ENCODE measurements around the gene CDX1.

Gene CDX1

DNA sequence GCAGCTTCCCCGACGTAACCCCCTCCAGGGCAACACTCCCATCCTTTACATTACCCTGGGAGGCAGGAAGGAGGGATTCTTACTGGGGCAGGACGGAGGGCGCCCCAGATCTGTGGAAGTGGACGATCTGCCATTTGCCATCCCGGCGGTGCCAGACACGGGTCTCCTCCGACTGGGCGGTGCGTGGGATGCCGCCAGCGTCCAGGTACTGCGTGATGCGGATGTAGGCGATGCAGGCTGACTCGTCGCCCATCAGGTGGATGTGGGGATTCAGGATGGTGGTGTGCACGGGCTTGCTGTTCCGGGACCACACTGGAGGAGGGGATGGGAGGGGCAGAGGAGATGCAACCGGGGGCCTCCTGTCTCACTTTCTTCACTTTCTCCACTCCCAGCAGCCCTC lies 56.3 kb downstream of the CDX1 start:
- no peak for DNase-seq (ENCODE audit: low spot score)
- Histone ChIP-seq H4K8ac (ENCODE audit: low read depth, low read length) (no peak overlapping the region), H3K27me3 (ENCODE audit: control insufficient read depth in 3 of 3, insufficient read depth in 3 of 3, low read depth in 1 of 3, low read length in 3 of 3) (peaks cover 0 to under 1% (median 0%) of the 10 kb centered on the region in 3 experiments), H3K4me2 (ENCODE audit: insufficient read depth, low read length, poor library complexity, severe bottlenecking) (no peak overlapping the region), H3K9me3 (replicated peaks in 1 of 2; ENCODE audit: control insufficient read depth in 2 of 2, insufficient read depth in 1 of 2, low read depth in 1 of 2, low read length in 2 of 2) (no peaks in the 10 kb centered on the region), H3K27ac (replicated peaks; ENCODE audit: low read length) (no peak overlapping the region), H2BK15ac (ENCODE audit: low read length) (no peak overlapping the region), H3K23ac (ENCODE audit: low read depth, low read length, poor library complexity) (peak overlapping the region; percentile 93), H2BK120ac (ENCODE audit: low read depth, low read length) (no peak overlapping the region), H3K4ac (ENCODE audit: low read length) (no peak overlapping the region), H3K9ac (ENCODE audit: low read depth, low read length, poor library complexity) (no peak overlapping the region), H3K4me1 (ENCODE audit: control insufficient read depth in 2 of 2, insufficient read depth in 1 of 2, low read depth in 1 of 2, low read length in 2 of 2) (peaks cover 1 to 4% of the 10 kb centered on the region in 2 donors), H2AK5ac (ENCODE audit: low read depth, low read length) (peak overlapping the region; percentile 86), H2BK5ac (ENCODE audit: low read length) (no peak overlapping the region), H4K91ac (ENCODE audit: low read depth, low read length, poor library complexity) (no peak overlapping the region), H3K79me1 (ENCODE audit: low read depth, low read length) (peaks cover 1% of the 10 kb centered on the region), H2BK12ac (ENCODE audit: low read length) (peak overlapping the region; percentile 31), H2AFZ (ENCODE audit: low read length) (no peak overlapping the region), H3K4me3 (ENCODE audit: low read length in 2 of 2) (no peak overlapping the region), H3K14ac (ENCODE audit: low read length) (peak overlapping the region; percentile 63), H3K36me3 (replicated peaks in 1 of 2; ENCODE audit: control insufficient read depth in 2 of 2, insufficient read depth in 2 of 2, low read length in 2 of 2) (no peaks in the 10 kb centered on the region), H3K18ac (ENCODE audit: low read length) (peak overlapping the region; percentile 51)
- WGBS, 2 donors (ENCODE audit: extremely low coverage in 2 of 2, insufficient read length in 2 of 2, insufficient replicate concordance in 1 of 2), result no CpG with 5 or more reads among the region's 21 CpGs

GRCh38 chr5:150223474-150223873 lies 56.9 kb downstream of the CDX1 start:
- H3K27me3 ChIP-seq (ENCODE audit: control insufficient read depth in 3 of 3, insufficient read depth in 3 of 3, low read depth in 1 of 3, low read length in 3 of 3), result no peaks in the 10 kb centered on the region
- H3K14ac ChIP-seq (ENCODE audit: low read length), result no peak overlapping the region
- H2BK12ac ChIP-seq (ENCODE audit: low read length), result no peak overlapping the region
- no peak overlapping the region for H3K4me2 ChIP-seq (ENCODE audit: insufficient read depth, low read length, poor library complexity, severe bottlenecking)
- H2BK5ac ChIP-seq (ENCODE audit: low read length), result no peak overlapping the region
- H3K79me1 ChIP-seq (ENCODE audit: low read depth, low read length), result peaks cover 1% of the 10 kb centered on the region
- no peak overlapping the region for H2BK15ac ChIP-seq (ENCODE audit: low read length)
- no peak overlapping the region for H3K18ac ChIP-seq (ENCODE audit: low read length)
- H3K9me3 ChIP-seq (replicated peaks in 1 of 2; ENCODE audit: control insufficient read depth in 2 of 2, insufficient read depth in 1 of 2, low read depth in 1 of 2, low read length in 2 of 2), result no peaks in the 10 kb centered on the region
- no peak overlapping the region for H2BK120ac ChIP-seq (ENCODE audit: low read depth, low read length)
- no peak overlapping the region for H3K4me3 ChIP-seq (ENCODE audit: low read length in 2 of 2)
- no peak overlapping the region for H3K27ac ChIP-seq (replicated peaks; ENCODE audit: low read length)
- DNase-seq (ENCODE audit: low spot score), result no peak
- peaks cover 1 to 4% of the 10 kb centered on the region in 2 donors for H3K4me1 ChIP-seq (ENCODE audit: control insufficient read depth in 2 of 2, insufficient read depth in 1 of 2, low read depth in 1 of 2, low read length in 2 of 2)
- no peaks in the 10 kb centered on the region for H3K36me3 ChIP-seq (replicated peaks in 1 of 2; ENCODE audit: control insufficient read depth in 2 of 2, insufficient read depth in 2 of 2, low read length in 2 of 2)
- no CpG with 5 or more reads among the region's 7 CpGs for WGBS, 2 donors (ENCODE audit: extremely low coverage in 2 of 2, insufficient read length in 2 of 2, insufficient replicate concordance in 1 of 2)
- H3K9ac ChIP-seq (ENCODE audit: low read depth, low read length, poor library complexity), result no peak overlapping the region
- H2AFZ ChIP-seq (ENCODE audit: low read length), result no peak overlapping the region
- no peak overlapping the region for H3K4ac ChIP-seq (ENCODE audit: low read length)
- no peak overlapping the region for H2AK5ac ChIP-seq (ENCODE audit: low read depth, low read length)
- H4K91ac ChIP-seq (ENCODE audit: low read depth, low read length, poor library complexity), result no peak overlapping the region
- H3K23ac ChIP-seq (ENCODE audit: low read depth, low read length, poor library complexity), result no peak overlapping the region
- H4K8ac ChIP-seq (ENCODE audit: low read depth, low read length), result no peak overlapping the region

DNA sequence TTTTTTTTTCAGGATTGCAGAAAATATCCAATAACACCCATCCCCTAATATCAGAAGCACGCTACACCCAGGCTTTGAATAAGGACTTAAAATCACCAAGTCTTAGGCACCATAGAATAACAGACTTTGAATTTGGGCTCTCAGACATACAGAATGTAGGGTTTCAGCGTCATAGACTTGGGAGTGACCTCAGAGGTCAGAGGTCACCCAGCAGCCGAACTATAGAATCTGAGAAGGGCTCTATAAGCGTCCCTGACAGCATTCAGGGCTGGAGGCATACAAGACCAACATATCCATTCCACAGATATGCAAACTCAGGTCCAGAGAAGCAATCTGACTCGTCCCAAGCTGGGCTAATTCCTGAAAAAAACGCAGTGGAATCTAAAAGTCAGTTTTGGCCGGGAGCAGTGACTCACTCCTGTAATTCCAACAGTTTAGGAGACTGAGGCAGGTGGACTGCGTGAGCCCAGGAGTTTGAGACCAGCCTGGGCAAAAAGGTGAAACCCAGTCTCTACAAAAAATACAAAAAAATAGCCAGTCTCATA lies 58.0 kb downstream of the CDX1 start:
- no peak overlapping the region for H4K8ac ChIP-seq (ENCODE audit: low read depth, low read length)
- H2AK5ac ChIP-seq (ENCODE audit: low read depth, low read length), result no peak overlapping the region
- H2BK12ac ChIP-seq (ENCODE audit: low read length), result no peak overlapping the region
- no peaks in the 10 kb centered on the region for H3K9me3 ChIP-seq (replicated peaks in 1 of 2; ENCODE audit: control insufficient read depth in 2 of 2, insufficient read depth in 1 of 2, low read depth in 1 of 2, low read length in 2 of 2)
- no peak overlapping the region for H2BK5ac ChIP-seq (ENCODE audit: low read length)
- H3K4ac ChIP-seq (ENCODE audit: low read length), result no peak overlapping the region
- no peak overlapping the region for H2AFZ ChIP-seq (ENCODE audit: low read length)
- H3K27ac ChIP-seq (replicated peaks; ENCODE audit: low read length), result no peak overlapping the region
- H3K27me3 ChIP-seq (ENCODE audit: control insufficient read depth in 3 of 3, insufficient read depth in 3 of 3, low read depth in 1 of 3, low read length in 3 of 3), result no peaks in the 10 kb centered on the region
- no peak overlapping the region for H2BK120ac ChIP-seq (ENCODE audit: low read depth, low read length)
- H3K18ac ChIP-seq (ENCODE audit: low read length), result no peak overlapping the region
- no peak overlapping the region for H2BK15ac ChIP-seq (ENCODE audit: low read length)
- no peak overlapping the region for H3K14ac ChIP-seq (ENCODE audit: low read length)
- no peak overlapping the region for H3K4me2 ChIP-seq (ENCODE audit: insufficient read depth, low read length, poor library complexity, severe bottlenecking)
- H3K4me3 ChIP-seq (ENCODE audit: low read length in 2 of 2), result no peak overlapping the region
- DNase-seq (ENCODE audit: low spot score), result no peak
- no peak overlapping the region for H4K91ac ChIP-seq (ENCODE audit: low read depth, low read length, poor library complexity)
- H3K23ac ChIP-seq (ENCODE audit: low read depth, low read length, poor library complexity), result no peak overlapping the region
- H3K36me3 ChIP-seq (replicated peaks in 1 of 2; ENCODE audit: control insufficient read depth in 2 of 2, insufficient read depth in 2 of 2, low read length in 2 of 2), result no peaks in the 10 kb centered on the region
- peaks cover 1 to 4% of the 10 kb centered on the region in 2 donors for H3K4me1 ChIP-seq (ENCODE audit: control insufficient read depth in 2 of 2, insufficient read depth in 1 of 2, low read depth in 1 of 2, low read length in 2 of 2)
- H3K9ac ChIP-seq (ENCODE audit: low read depth, low read length, poor library complexity), result no peak overlapping the region
- no CpG with 5 or more reads among the region's 8 CpGs for WGBS, 2 donors (ENCODE audit: extremely low coverage in 2 of 2, insufficient read length in 2 of 2, insufficient replicate concordance in 1 of 2)
- H3K79me1 ChIP-seq (ENCODE audit: low read depth, low read length), result peaks cover 1% of the 10 kb centered on the region

DNA sequence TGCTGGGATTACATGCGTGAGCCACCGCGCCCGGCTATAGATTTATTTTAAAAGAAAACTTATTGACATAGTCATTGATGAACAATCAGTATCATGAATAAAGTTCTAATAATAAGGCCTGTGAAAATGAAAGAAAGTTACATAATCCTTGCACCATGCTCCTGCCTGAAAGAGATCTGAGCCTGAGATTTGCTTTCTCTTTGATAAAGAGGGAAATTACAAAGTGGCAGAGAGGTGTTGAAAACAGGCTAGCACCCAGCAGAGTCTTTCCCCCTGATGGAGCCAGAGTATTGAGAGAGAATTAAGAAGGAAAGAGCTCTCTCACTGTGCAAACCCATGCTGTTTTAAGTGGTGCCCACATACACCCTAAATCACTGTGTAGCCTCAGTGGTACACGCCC lies 60.5 kb downstream of the CDX1 start:
- Histone ChIP-seq H2AK5ac (ENCODE audit: low read depth, low read length) (no peak overlapping the region), H3K4ac (ENCODE audit: low read length) (no peak overlapping the region), H4K91ac (ENCODE audit: low read depth, low read length, poor library complexity) (no peak overlapping the region), H3K79me1 (ENCODE audit: low read depth, low read length) (peaks cover 1% of the 10 kb centered on the region), H4K8ac (ENCODE audit: low read depth, low read length) (no peak overlapping the region), H2AFZ (ENCODE audit: low read length) (no peak overlapping the region), H2BK12ac (ENCODE audit: low read length) (no peak overlapping the region), H3K4me1 (ENCODE audit: control insufficient read depth in 2 of 2, insufficient read depth in 1 of 2, low read depth in 1 of 2, low read length in 2 of 2) (peaks cover 0 to 4% of the 10 kb centered on the region in 2 donors), H3K4me2 (ENCODE audit: insufficient read depth, low read length, poor library complexity, severe bottlenecking) (no peak overlapping the region), H3K9me3 (replicated peaks in 1 of 2; ENCODE audit: control insufficient read depth in 2 of 2, insufficient read depth in 1 of 2, low read depth in 1 of 2, low read length in 2 of 2) (no peaks in the 10 kb centered on the region), H3K36me3 (replicated peaks in 1 of 2; ENCODE audit: control insufficient read depth in 2 of 2, insufficient read depth in 2 of 2, low read length in 2 of 2) (no peaks in the 10 kb centered on the region), H3K14ac (ENCODE audit: low read length) (no peak overlapping the region), H3K4me3 (ENCODE audit: low read length in 2 of 2) (no peak overlapping the region), H2BK120ac (ENCODE audit: low read depth, low read length) (no peak overlapping the region), H3K18ac (ENCODE audit: low read length) (no peak overlapping the region), H3K27me3 (ENCODE audit: control insufficient read depth in 3 of 3, insufficient read depth in 3 of 3, low read depth in 1 of 3, low read length in 3 of 3) (no peaks in the 10 kb centered on the region), H3K23ac (ENCODE audit: low read depth, low read length, poor library complexity) (no peak overlapping the region), H2BK5ac (ENCODE audit: low read length) (no peak overlapping the region), H3K27ac (replicated peaks; ENCODE audit: low read length) (no peak overlapping the region), H3K9ac (ENCODE audit: low read depth, low read length, poor library complexity) (no peak overlapping the region), H2BK15ac (ENCODE audit: low read length) (no peak overlapping the region)
- DNase-seq (ENCODE audit: low spot score), result no peak
- no CpG with 5 or more reads among the region's 5 CpGs for WGBS, 2 donors (ENCODE audit: extremely low coverage in 2 of 2, insufficient read length in 2 of 2, insufficient replicate concordance in 1 of 2)
